ENCODE measurements around the gene TTC28. TPM values are rescaled to one million over a fixed set of nuclear protein-coding genes. Genes with fewer than 3 reads are reported as not detected.

The TTC28 gene
- total and polyA plus RNA-seq, 10 of the 15 experiments (the other 5 are each of a cell fraction or from before 2014, with no cell fraction given), result 0.15 to 8.4 (median 1.4) TPM

DNA sequence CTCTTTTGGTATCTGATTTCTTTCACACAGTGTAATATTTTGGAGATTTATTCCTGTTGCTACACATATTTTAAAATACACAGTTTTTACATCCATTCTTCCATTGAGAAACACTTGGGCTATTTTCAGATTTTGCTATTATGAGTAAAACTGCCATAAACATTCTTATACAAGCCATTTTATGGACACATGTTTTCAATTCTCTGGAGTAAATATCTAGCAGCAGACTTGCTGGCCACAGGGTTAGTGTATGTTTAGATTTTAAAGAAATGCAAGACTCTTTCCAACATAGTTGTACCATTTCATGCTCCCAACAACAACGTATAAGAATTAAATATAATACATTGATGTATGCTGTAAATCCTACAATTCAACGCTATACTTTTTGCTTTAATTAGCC, 399.8 kb downstream of the TTC28 start (continued):
- no peak for TF ChIP-seq EGR1 (IDR thresholded peaks at IDR 0.05; ENCODE audit: borderline replicate concordance in 1 of 2, low read depth in 2 of 2, low read length in 2 of 2)

DNA sequence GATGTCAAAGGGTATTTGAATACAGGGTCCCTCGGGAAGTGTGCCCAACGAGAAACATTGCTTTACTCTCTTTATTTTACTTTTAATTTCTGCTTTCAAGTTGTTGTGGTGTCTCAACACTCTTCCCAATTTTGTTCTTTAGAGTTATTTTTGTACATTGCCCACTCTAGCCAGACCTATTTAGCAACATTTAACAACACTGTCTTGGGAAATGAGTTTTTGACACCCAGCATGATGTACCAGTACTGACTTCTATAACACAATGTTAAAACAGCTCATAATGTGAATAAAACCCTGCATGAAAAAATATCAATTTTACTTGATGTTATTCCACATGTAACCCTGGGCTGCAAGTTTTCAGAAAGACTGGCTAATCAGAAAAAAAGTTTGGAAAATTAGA, 410.4 kb downstream of the TTC28 start:
- H3K27ac ChIP-seq (ENCODE audit: control insufficient read depth, insufficient read depth), result no peak overlapping the region
- no peak overlapping the region for H3K9ac ChIP-seq (ENCODE audit: control insufficient read depth, insufficient read depth, low read length)
- ChIA-PET RAD21 (ENCODE audit: unreplicated experiment) (no interaction called here), POLR2A (no interaction called here), CTCF (no interaction called here), SMC1A (ENCODE audit: uncharacterized antibody, unreplicated experiment) (no interaction called here)
- DNase-seq (ENCODE audit: low read depth, low spot score), result no peak
- in situ Hi-C loops (cut with MboI) (no loop called here), intact Hi-C loops (cut with micrococcal nuclease; ENCODE audit: unreplicated experiment) (no loop called here)
- H3K9me3 ChIP-seq (replicated peaks; ENCODE audit: control insufficient read depth, insufficient read depth, low read length), result no peaks in the 10 kb centered on the region
- H3K36me3 ChIP-seq (ENCODE audit: control insufficient read depth in 2 of 2, insufficient read depth in 2 of 2, low read length in 1 of 2), result no peaks in the 10 kb centered on the region
- no peak overlapping the region for H3K4me2 ChIP-seq (ENCODE audit: control insufficient read depth, insufficient read depth)
- FAIRE-seq, result no peak
- H3K4me3 ChIP-seq, result no peak overlapping the region
- TF ChIP-seq ZNF207 (IDR thresholded peaks at IDR 0.05; ENCODE audit: borderline replicate concordance) (no peak), NFYB (IDR thresholded peaks at IDR 0.05; ENCODE audit: insufficient read depth, low read depth, low read length) (no peak), STAT1 (conservative IDR thresholded peaks at IDR 0.05) (no peak), SMARCA5 (IDR thresholded peaks at IDR 0.05) (no peak), HDAC2 (IDR thresholded peaks at IDR 0.05) (no peak)
- H3K79me2 ChIP-seq (ENCODE audit: control insufficient read depth, insufficient read depth, low read length), result no peaks in the 10 kb centered on the region
- H3K27me3 ChIP-seq (replicated peaks in 1 of 2; ENCODE audit: control insufficient read depth in 2 of 2, insufficient read depth in 2 of 2, low read length in 1 of 2), result no peaks in the 10 kb centered on the region
- no peak overlapping the region for H2AFZ ChIP-seq (ENCODE audit: control insufficient read depth, low read depth, low read length)
- no peaks in the 10 kb centered on the region for H3K4me1 ChIP-seq (ENCODE audit: control insufficient read depth, insufficient read depth, low read length)
- no peaks in the 10 kb centered on the region for H4K20me1 ChIP-seq (ENCODE audit: control insufficient read depth, insufficient read depth)
- BruUV-seq (replicated peaks), result no TSS peak
- ATAC-seq, result no peak
- 27% methylated on average over 2 of the region's 2 CpGs for WGBS (ENCODE audit: insufficient coverage, insufficient replicate concordance, low lambda C conversion rate, missing lambda C conversion rate)

DNA sequence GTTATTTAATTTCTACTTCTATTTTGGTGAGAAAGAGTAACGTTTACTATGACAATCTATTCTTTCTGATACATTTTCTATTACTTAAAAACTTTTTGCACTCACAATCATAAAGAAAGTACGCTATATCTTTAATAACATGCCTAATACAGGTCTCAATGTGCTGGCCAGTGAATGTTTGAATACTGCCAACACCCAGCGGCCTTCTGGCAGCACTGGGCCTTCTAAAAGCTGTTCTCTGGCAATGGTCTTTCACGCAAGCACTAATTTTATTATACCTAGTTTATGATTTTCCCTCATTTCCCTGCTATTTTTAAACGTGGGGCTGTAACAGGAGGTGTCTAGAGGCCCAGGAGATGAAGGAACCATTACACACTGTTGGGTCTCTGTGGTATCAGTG, 410.8 kb downstream of the TTC28 start:
- ATAC-seq (no peak), DNase-seq (ENCODE audit: low read depth, low spot score) (no peak), FAIRE-seq (no peak)
- SMC1A ChIA-PET (ENCODE audit: uncharacterized antibody, unreplicated experiment), result no interaction called here
- H3K4me1 ChIP-seq (ENCODE audit: control insufficient read depth, insufficient read depth, low read length), result no peaks in the 10 kb centered on the region
- H3K4me3 ChIP-seq, result no peak overlapping the region
- no peak overlapping the region for H2AFZ ChIP-seq (ENCODE audit: control insufficient read depth, low read depth, low read length)
- BruUV-seq (replicated peaks), result no TSS peak
- H3K27me3 ChIP-seq (replicated peaks in 1 of 2; ENCODE audit: control insufficient read depth in 2 of 2, insufficient read depth in 2 of 2, low read length in 1 of 2), result no peaks in the 10 kb centered on the region
- CTCF ChIA-PET, result no interaction called here
- 1% methylated on average over 5 of the region's 5 CpGs for WGBS (ENCODE audit: insufficient coverage, insufficient replicate concordance, low lambda C conversion rate, missing lambda C conversion rate)
- POLR2A ChIA-PET, result no interaction called here
- RAD21 ChIA-PET (ENCODE audit: unreplicated experiment), result no interaction called here
- H3K4me2 ChIP-seq (ENCODE audit: control insufficient read depth, insufficient read depth), result no peak overlapping the region
- H3K36me3 ChIP-seq (ENCODE audit: control insufficient read depth in 2 of 2, insufficient read depth in 2 of 2, low read length in 1 of 2), result no peaks in the 10 kb centered on the region
- H4K20me1 ChIP-seq (ENCODE audit: control insufficient read depth, insufficient read depth), result no peaks in the 10 kb centered on the region
- H3K27ac ChIP-seq (ENCODE audit: control insufficient read depth, insufficient read depth), result no peak overlapping the region
- in situ Hi-C loops (cut with MboI) (no loop called here), intact Hi-C loops (cut with micrococcal nuclease; ENCODE audit: unreplicated experiment) (no loop called here)
- no peak overlapping the region for H3K9ac ChIP-seq (ENCODE audit: control insufficient read depth, insufficient read depth, low read length)
- H3K9me3 ChIP-seq (replicated peaks; ENCODE audit: control insufficient read depth, insufficient read depth, low read length), result no peaks in the 10 kb centered on the region
- H3K79me2 ChIP-seq (ENCODE audit: control insufficient read depth, insufficient read depth, low read length), result no peaks in the 10 kb centered on the region
- TF ChIP-seq PAX5 (IDR thresholded peaks at IDR 0.05; ENCODE audit: borderline replicate concordance, low read depth, low read length) (no peak), RUNX3 (IDR thresholded peaks at IDR 0.05; ENCODE audit: low read length) (no peak), ASH2L (IDR thresholded peaks at IDR 0.05; ENCODE audit: borderline replicate concordance, low read depth) (no peak), HDGF (IDR thresholded peaks at IDR 0.05) (no peak), MEF2B (IDR thresholded peaks at IDR 0.05; ENCODE audit: partially characterized antibody, poor library complexity, severe bottlenecking) (no peak), TCF3 (IDR thresholded peaks at IDR 0.05; ENCODE audit: borderline replicate concordance, insufficient read depth, low read depth, low read length) (no peak)
- TF ChIP-seq, protein P1, sequence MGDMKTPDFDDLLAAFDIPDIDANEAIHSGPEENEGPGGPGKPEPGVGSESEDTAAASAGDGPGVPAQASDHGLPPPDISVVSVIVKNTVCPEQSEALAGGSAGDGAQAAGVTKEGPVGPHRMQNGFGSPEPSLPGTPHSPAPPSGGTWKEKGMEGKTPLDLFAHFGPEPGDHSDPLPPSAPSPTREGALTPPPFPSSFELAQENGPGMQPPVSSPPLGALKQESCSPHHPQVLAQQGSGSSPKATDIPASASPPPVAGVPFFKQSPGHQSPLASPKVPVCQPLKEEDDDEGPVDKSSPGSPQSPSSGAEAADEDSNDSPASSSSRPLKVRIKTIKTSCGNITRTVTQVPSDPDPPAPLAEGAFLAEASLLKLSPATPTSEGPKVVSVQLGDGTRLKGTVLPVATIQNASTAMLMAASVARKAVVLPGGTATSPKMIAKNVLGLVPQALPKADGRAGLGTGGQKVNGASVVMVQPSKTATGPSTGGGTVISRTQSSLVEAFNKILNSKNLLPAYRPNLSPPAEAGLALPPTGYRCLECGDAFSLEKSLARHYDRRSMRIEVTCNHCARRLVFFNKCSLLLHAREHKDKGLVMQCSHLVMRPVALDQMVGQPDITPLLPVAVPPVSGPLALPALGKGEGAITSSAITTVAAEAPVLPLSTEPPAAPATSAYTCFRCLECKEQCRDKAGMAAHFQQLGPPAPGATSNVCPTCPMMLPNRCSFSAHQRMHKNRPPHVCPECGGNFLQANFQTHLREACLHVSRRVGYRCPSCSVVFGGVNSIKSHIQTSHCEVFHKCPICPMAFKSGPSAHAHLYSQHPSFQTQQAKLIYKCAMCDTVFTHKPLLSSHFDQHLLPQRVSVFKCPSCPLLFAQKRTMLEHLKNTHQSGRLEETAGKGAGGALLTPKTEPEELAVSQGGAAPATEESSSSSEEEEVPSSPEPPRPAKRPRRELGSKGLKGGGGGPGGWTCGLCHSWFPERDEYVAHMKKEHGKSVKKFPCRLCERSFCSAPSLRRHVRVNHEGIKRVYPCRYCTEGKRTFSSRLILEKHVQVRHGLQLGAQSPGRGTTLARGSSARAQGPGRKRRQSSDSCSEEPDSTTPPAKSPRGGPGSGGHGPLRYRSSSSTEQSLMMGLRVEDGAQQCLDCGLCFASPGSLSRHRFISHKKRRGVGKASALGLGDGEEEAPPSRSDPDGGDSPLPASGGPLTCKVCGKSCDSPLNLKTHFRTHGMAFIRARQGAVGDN (IDR thresholded peaks at IDR 0.05), result no peak

All from GM12878 (cell line).